NCI-H1092 (cell line): ENCODE results near the gene SLC25A1.

ENCODE experiments used
- DNase-seq: peaks from one replicate; lab custom pipeline; 2025; lab: John Stamatoyannopoulos, UW

The SLC25A1 gene

GRCh38 chr22:19137384-19138216 is 40.9 kb downstream of the SLC25A1 start:
- DNase-seq = no peak

- no peak for DNase-seq
Measured at GRCh38 chr22:19136915-19137314, 41.6 kb downstream of the SLC25A1 start.

DNA sequence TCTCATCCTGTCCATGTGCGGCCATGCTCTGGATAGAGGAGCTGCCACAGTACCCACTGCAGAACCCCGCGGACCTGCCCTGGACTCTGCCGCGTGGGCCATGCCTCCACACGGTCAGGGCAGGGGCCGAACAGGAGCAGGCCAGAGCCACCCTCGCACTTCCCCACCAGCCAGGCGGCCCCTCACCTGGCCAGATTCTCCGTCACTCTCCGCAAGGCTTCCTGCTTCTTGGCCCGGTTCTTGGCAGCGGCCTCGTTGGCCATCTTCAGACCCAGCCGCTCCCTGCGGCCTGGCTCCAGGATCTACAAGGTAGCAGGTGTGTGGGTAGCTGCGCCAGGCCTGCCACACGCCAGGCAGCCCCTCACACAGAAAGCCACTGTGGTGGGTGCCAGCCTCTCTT is 43.7 kb downstream of the SLC25A1 start:
- DNase-seq = no peak

DNA sequence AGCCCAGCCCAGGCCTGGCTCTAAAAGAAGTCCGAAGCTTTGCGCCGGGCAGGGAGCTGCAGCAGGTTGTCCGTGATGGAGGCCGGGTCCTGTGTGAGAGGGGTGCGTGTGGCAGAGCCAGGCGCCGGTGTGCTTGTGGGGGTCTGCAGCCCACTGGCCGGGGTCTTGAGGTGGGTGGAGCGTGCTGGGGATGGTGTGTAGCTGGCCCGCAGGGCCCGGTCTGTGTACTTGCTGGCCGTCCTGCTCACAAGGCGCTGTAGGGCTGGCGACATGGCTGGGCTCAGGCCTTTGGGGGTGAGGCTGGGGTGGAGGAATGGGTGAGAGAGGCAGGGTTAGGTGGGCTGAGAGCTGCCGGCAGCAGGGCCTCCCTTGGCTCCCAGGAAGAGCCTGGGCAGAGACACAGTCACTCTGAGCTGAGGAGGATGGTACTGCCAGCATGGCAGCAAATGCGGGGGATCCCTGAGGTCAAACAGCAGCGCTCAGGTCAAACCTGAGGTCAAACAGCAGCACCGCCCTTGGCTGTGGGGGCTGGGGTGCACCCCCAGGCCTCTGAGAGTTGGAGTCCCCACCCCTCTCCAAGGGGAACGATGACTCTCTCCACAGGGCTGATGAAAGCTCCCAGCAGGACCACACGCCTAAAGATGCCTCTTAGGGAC is 44.2 kb downstream of the SLC25A1 start:
- no peak for DNase-seq

- DNase-seq = no peak
Measured at GRCh38 chr22:19133561-19133960, 45.0 kb downstream of the SLC25A1 start.

DNA sequence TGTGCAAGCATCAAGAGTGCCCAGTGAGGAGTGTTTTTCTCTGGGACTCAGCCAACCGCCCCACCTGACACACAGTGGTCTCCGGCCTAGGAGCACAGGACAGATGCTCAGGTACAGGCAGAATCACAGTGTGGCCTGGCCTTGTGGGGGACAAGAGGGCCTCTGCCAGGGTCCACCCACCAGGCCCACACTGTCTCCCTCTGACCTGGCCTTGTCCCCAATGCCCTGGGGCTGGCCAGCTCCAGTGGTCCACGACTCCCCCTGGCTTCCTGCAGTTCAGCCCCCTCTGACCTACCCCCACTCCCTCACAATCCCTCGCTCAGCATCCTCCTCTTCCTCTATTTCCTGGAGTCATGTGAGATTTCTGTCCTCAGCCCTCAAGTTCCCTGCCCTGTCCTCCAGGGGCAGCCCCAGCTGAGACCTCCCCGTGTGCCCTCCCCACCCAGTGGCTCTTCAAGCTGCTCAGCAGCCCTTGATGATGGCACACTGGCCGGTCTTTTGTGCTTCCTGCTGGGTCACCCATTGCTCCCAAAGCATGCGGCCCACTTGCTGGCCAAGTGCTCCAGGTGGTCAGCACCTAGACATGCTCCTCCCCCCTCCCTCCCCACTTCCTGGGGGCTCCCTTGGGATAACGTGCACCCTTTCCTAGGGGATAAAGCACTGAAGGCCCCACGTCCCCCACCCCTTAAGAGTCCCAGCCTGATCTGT is 45.7 kb downstream of the SLC25A1 start:
- DNase-seq = no peak

- no peak for DNase-seq
Measured at GRCh38 chr22:19132153-19132552, 46.4 kb downstream of the SLC25A1 start.

- DNase-seq = no peak
Measured at GRCh38 chr22:19131685-19132015, 46.9 kb downstream of the SLC25A1 start.

- DNase-seq = no peak
Measured at GRCh38 chr22:19130959-19131684, 47.4 kb downstream of the SLC25A1 start, which contains the start of gene TSSK2. Gene TSSK2, plus strand, starts transcription at chr22:19131308. Its CDS starts 92 bp downstream, at chr22:19131400.

DNA sequence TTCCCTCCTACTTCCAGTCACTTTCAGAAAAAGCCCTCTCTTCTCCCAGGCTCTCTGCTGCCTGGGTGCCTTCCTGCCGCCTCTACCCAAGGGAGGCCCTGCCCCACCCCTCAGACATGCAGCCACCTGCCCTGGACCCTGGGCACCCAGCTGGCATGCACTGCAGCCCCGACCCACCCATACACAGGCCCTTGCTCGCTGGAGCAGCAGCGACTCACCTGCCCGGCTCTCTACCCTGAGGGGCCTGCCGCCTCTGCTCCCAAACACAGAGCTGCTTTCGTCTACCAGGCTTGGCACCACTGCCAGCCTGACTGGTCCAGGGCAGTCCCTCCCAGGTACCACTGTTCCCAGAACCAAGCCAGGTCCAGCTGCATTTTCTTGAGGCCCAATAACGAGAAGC is 48.7 kb downstream of the SLC25A1 start:
- DNase-seq = no peak

GRCh38 chr22:19128946-19129727 is 49.4 kb downstream of the SLC25A1 start:
- DNase-seq = no peak

GRCh38 chr22:19128009-19128401 is 50.5 kb downstream of the SLC25A1 start:
- no peak for DNase-seq

DNA sequence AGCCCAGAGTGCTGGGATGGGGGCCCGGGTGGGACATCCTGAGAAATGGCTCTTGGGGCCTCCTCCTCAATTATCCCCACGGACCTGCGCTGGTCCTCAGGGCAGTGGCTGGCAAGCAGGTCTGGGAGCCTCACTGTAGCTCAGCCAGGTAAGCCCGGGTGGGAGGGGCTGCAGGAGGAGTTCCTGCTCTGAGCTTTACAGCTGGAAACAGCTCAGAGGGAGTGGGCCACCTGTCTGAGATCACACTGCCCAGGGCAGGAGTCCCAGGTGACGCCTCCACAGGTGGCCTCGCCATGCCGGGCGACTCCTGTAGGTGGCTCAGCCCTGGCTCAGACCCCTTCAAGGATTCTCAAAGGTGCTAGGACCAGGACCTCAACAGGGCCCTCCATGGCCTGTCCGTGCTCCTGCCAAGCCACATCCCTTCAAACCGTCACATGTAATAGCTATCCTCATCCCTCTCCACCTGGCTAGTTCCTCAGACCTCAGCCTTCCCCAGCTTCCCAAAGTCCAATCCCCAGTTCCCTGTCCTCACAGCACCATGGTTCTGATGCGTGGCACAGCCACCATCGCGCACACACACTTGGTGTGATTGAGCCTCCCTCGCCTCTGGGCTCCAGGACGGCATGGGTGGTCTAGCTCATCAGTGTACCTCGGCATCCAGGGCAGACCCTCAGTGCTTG is 51.1 kb downstream of the SLC25A1 start:
- DNase-seq = no peak

GRCh38 chr22:19126309-19127273 is 51.9 kb downstream of the SLC25A1 start:
- DNase-seq = no peak
